HEK293 (cell line): ENCODE results near the gene DLL4.

ENCODE experiments used
- CTCF ChIA-PET: fragments of 350-600 bp; formaldehyde crosslinking; extraction: SDS; loops from one replicate; lab custom pipeline; 2021; ENCODE audit warnings: antibody characterized with exemption; lab: Yijun Ruan, JAX
- POLR2A ChIA-PET: fragments of 300-600 bp; formaldehyde crosslinking; extraction: SDS; loops from one replicate; lab custom pipeline; 2020; ENCODE audit warnings: antibody characterized with exemption, inconsistent platforms; lab: Yijun Ruan, JAX
- H3K27ac ChIP-seq: fragments of 200-500 bp; sonication (Bioruptor generic); 2 replicates; pipeline ENCODE4 v1.5.1; 2014; ENCODE audit warnings: low read depth, low read length, control low read depth, inconsistent platforms; ENCODE audit errors: extremely low read depth
- H3K36me3 ChIP-seq, 2 experiments: fragments of 200-500 bp in 1 of 2; sonication (Bioruptor generic) in 1 of 2; 1 replicate in 1 of 2; 2 replicates in 1 of 2; pipeline ENCODE4 v1.5.1; 2014 to 2017; ENCODE audit warnings: inconsistent platforms in 2 of 2, low read length in 2 of 2; ENCODE audit not compliant: control insufficient read depth in 2 of 2, insufficient read depth in 1 of 2
- H3K4me1 ChIP-seq: fragments of 200-500 bp; sonication (Bioruptor generic); 2 replicates; pipeline ENCODE4 v1.5.1; 2014; ENCODE audit warnings: mild to moderate bottlenecking, low read length, inconsistent platforms; ENCODE audit not compliant: control insufficient read depth, insufficient read depth
- H3K4me3 ChIP-seq: 2 replicates; pipeline ENCODE4 v1.5.1; 2011; ENCODE audit warnings: low read depth, mild to moderate bottlenecking, control low read depth, low read length, moderate library complexity
- H3K9me3 ChIP-seq: fragments of 200-500 bp; sonication (Bioruptor generic); 2 replicates; pipeline ENCODE4 v1.5.1; 2014; ENCODE audit warnings: low read depth, low read length, inconsistent platforms; ENCODE audit not compliant: control insufficient read depth, insufficient read depth
- IKZF3 ChIP-seq: fragments of 450-650 bp; IDR thresholded peaks from 2 replicates; pipeline ENCODE4 v1.5.0; 2018; ENCODE audit warnings: missing biosample characterization, mild to moderate bottlenecking, missing genetic modification characterization, moderate library complexity
- KLF16 ChIP-seq: fragments of 450-650 bp; formaldehyde crosslinking; IDR thresholded peaks from 2 replicates; pipeline ENCODE4 v1.5.1; 2017; ENCODE audit warnings: missing biosample characterization, missing genetic modification characterization
- KLF8 ChIP-seq: fragments of 450-650 bp; formaldehyde crosslinking; IDR thresholded peaks from 2 replicates; pipeline ENCODE4 v1.5.1; 2016; ENCODE audit warnings: missing biosample characterization, missing genetic modification characterization
- MEIS1 ChIP-seq: sonication (generic); formaldehyde crosslinking; IDR thresholded peaks from 2 replicates; pipeline ENCODE4 v1.8.1; 2022; ENCODE audit warnings: missing genetic modification reagents, mild to moderate bottlenecking, borderline replicate concordance
- SP3 ChIP-seq: fragments of 450-650 bp; formaldehyde crosslinking; IDR thresholded peaks from 2 replicates; pipeline ENCODE4 v1.5.1; 2016; ENCODE audit warnings: missing biosample characterization, missing genetic modification characterization
- ZBTB1 ChIP-seq: fragments of 450-650 bp; formaldehyde crosslinking; IDR thresholded peaks from 2 replicates; pipeline ENCODE4 v1.5.1; 2016; ENCODE audit warnings: missing biosample characterization, missing genetic modification characterization
- ZNF10 ChIP-seq: fragments of 450-650 bp; formaldehyde crosslinking; IDR thresholded peaks from 2 replicates; pipeline ENCODE4 v1.5.1; 2017; ENCODE audit warnings: missing biosample characterization, missing genetic modification characterization
- ZNF114 ChIP-seq: fragments of 450-650 bp; formaldehyde crosslinking; IDR thresholded peaks from 2 replicates; pipeline ENCODE4 v1.5.0; 2017; ENCODE audit warnings: missing biosample characterization, missing genetic modification characterization
- ZNF132 ChIP-seq: fragments of 450-650 bp; formaldehyde crosslinking; IDR thresholded peaks from 2 replicates; pipeline ENCODE4 v1.5.1; 2017; ENCODE audit warnings: missing biosample characterization, missing genetic modification characterization, borderline replicate concordance
- ZNF148 ChIP-seq: fragments of 450-650 bp; formaldehyde crosslinking; IDR thresholded peaks from 2 replicates; pipeline ENCODE4 v1.5.0; 2017; ENCODE audit warnings: missing biosample characterization, missing genetic modification characterization, borderline replicate concordance
- ZNF157 ChIP-seq: fragments of 450-650 bp; formaldehyde crosslinking; IDR thresholded peaks from 2 replicates; pipeline ENCODE4 v1.5.1; 2016; ENCODE audit warnings: missing biosample characterization, missing genetic modification characterization
- ZNF266 ChIP-seq: fragments of 450-650 bp; formaldehyde crosslinking; IDR thresholded peaks from 2 replicates; pipeline ENCODE4 v1.5.1; 2016; ENCODE audit warnings: missing biosample characterization, missing genetic modification characterization, low read depth
- ZNF324 ChIP-seq: fragments of 450-650 bp; formaldehyde crosslinking; IDR thresholded peaks from 2 replicates; pipeline ENCODE4 v1.5.1; 2016; ENCODE audit warnings: missing biosample characterization, missing genetic modification characterization
- ZNF366 ChIP-seq: fragments of 450-650 bp; formaldehyde crosslinking; conservative IDR thresholded peaks from 2 replicates; pipeline ENCODE4 v1.5.1; 2016; ENCODE audit warnings: missing biosample characterization, missing genetic modification characterization
- ZNF521 ChIP-seq: fragments of 450-650 bp; formaldehyde crosslinking; IDR thresholded peaks from 2 replicates; pipeline ENCODE4 v1.5.1; 2017; ENCODE audit warnings: missing biosample characterization, mild to moderate bottlenecking, missing genetic modification characterization
- ZNF530 ChIP-seq: fragments of 450-650 bp; formaldehyde crosslinking; IDR thresholded peaks from 2 replicates; pipeline ENCODE4 v1.5.1; 2016; ENCODE audit warnings: low read depth, missing biosample characterization, missing genetic modification characterization
- ZNF629 ChIP-seq: fragments of 450-650 bp; formaldehyde crosslinking; IDR thresholded peaks from 2 replicates; pipeline ENCODE4 v1.5.1; 2017; ENCODE audit warnings: missing biosample characterization, missing genetic modification characterization
- ZNF670 ChIP-seq: fragments of 450-650 bp; formaldehyde crosslinking; IDR thresholded peaks from 2 replicates; pipeline ENCODE4 v1.5.1; 2016; ENCODE audit warnings: missing biosample characterization, missing genetic modification characterization, low read depth
- ZNF692 ChIP-seq: fragments of 450-650 bp; formaldehyde crosslinking; IDR thresholded peaks from 2 replicates; pipeline ENCODE4 v1.5.1; 2016; ENCODE audit warnings: missing biosample characterization, missing genetic modification characterization
- ZNF837 ChIP-seq: fragments of 450-650 bp; formaldehyde crosslinking; IDR thresholded peaks from 2 replicates; pipeline ENCODE4 v1.5.1; 2016; ENCODE audit warnings: missing biosample characterization, missing genetic modification characterization

DLL4 gene

GRCh38 chr15:40889112-40889511 lies 40.0 kb upstream of the DLL4 start:
- Histone ChIP-seq H3K9me3 (no peaks in the 10 kb centered on the region), H3K36me3 (no peaks in the 10 kb centered on the region), H3K4me3 (no peak overlapping the region), H3K4me1 (no peaks in the 10 kb centered on the region), H3K27ac (no peak overlapping the region)
- POLR2A ChIA-PET = interaction anchor here (2.0 kb wide), 1 partner anchor 16 kb away, joined by 7 read pairs; no protein-coding TSS in a partner anchor
- CTCF ChIA-PET = interaction anchor here (0.6 to 5.3 kb wide), 2 partner anchors 26 to 30 kb away, joined by 4 to 187 read pairs; no protein-coding TSS in a partner anchor
- TF ChIP-seq ZNF521 (tag by site-specific recombination) (no peak), ZNF132 (tag by site-specific recombination) (no peak), ZNF837 (no peak), SP3 (tag by site-specific recombination) (no peak), KLF16 (tag by site-specific recombination) (no peak), ZNF10 (no peak), ZNF148 (tag by site-specific recombination) (no peak), ZNF114 (tag by site-specific recombination) (no peak), ZNF324 (no peak), ZBTB1 (tag by site-specific recombination) (no peak), MEIS1 (CRISPR knock-in tag) (no peak), ZNF692 (tag by site-specific recombination) (no peak), IKZF3 (tag by site-specific recombination) (no peak)

- ChIA-PET POLR2A (interaction anchor here (1.0 to 1.5 kb wide), 2 partner anchors 30 to 33 kb away, joined by 3 to 5 read pairs; no protein-coding TSS in a partner anchor), CTCF (interaction anchor here (0.6 to 5.3 kb wide), 17 partner anchors 10 to 301 kb away, joined by 3 to 187 read pairs (median 6); partner anchors contain the start of gene RHOV)
- peaks cover 0 to 6% of the 10 kb centered on the region in 2 experiments; a peak in 2 of 3 replicates for H3K36me3 ChIP-seq
- H3K4me3 ChIP-seq = no peak overlapping the region
- TF ChIP-seq ZNF366 (tag by site-specific recombination) (peak; percentile 57), ZNF157 (no peak), ZNF670 (tag by site-specific recombination) (no peak), KLF8 (tag by site-specific recombination) (no peak), ZNF530 (tag by site-specific recombination) (no peak), ZNF266 (tag by site-specific recombination) (no peak), ZNF629 (tag by site-specific recombination) (no peak)
- H3K4me1 ChIP-seq = no peaks in the 10 kb centered on the region
- no peak overlapping the region for H3K27ac ChIP-seq
- no peaks in the 10 kb centered on the region for H3K9me3 ChIP-seq
These were observed 38.0 kb upstream of the DLL4 start for GRCh38 chr15:40891138-40891537.
